Measurements from ENCODE around the gene MAP2K2.

The MAP2K2 gene

GRCh38 chr19:4061683-4062418 lies 62.1 kb downstream of the MAP2K2 start:
- Histone ChIP-seq H3K27ac (ENCODE audit: extremely low read depth, low read depth, low read length) (no peak overlapping the region; the same call in 1 of the 2 replicates), H3K4me3 (ENCODE audit: low read depth, low read length) (no peak overlapping the region), H3K9me3 (ENCODE audit: control insufficient read depth, insufficient read depth, low read depth, low read length) (no peaks in the 10 kb centered on the region), H3K36me3 (ENCODE audit: control insufficient read depth in 2 of 2, insufficient read depth in 1 of 2, low read length in 2 of 2) (peaks cover 0 to 21% of the 10 kb centered on the region in 2 experiments; a peak in 1 of 3 replicates), H3K4me1 (ENCODE audit: control insufficient read depth, insufficient read depth, low read length) (0 out of 2 replicates have a peak, but pooled peaks cover 4% of the 10 kb centered on the region)
- POLR2A ChIA-PET, result no interaction called here
- CTCF ChIA-PET, result no interaction called here
- TF ChIP-seq ZNF624 (tag by site-specific recombination; IDR thresholded peaks at IDR 0.05) (no peak), BCL11B (tag by site-specific recombination; IDR thresholded peaks at IDR 0.05; ENCODE audit: low read depth) (peak; percentile 55; the same call in 1 of the 2 replicates), KLF8 (tag by site-specific recombination; IDR thresholded peaks at IDR 0.05) (peak; percentile 64; the same call in 1 of the 2 replicates), SALL2 (tag by site-specific recombination; IDR thresholded peaks at IDR 0.05; ENCODE audit: borderline replicate concordance) (no peak), ZNF629 (tag by site-specific recombination; IDR thresholded peaks at IDR 0.05) (0 out of 2 replicates have a peak, but pooled peaks have one; percentile 13), ZNF433 (tag by site-specific recombination; IDR thresholded peaks at IDR 0.05; ENCODE audit: low read depth) (no peak), ZSCAN5A (tag by site-specific recombination; IDR thresholded peaks at IDR 0.05) (no peak), ZNF148 (tag by site-specific recombination; IDR thresholded peaks at IDR 0.05; ENCODE audit: borderline replicate concordance) (no peak), KLF17 (tag by site-specific recombination; IDR thresholded peaks at IDR 0.05) (0 out of 2 replicates have a peak, but pooled peaks have one; percentile 17), ZNF580 (tag by site-specific recombination; IDR thresholded peaks at IDR 0.05) (peak; percentile 96), ZSCAN18 (tag by site-specific recombination; IDR thresholded peaks at IDR 0.05) (no peak), ZNF555 (tag by site-specific recombination; conservative IDR thresholded peaks at IDR 0.05) (no peak), ZBTB8A (tag by site-specific recombination; IDR thresholded peaks at IDR 0.05) (peak; percentile 82), ZNF138 (tag by site-specific recombination; IDR thresholded peaks at IDR 0.05; ENCODE audit: borderline replicate concordance) (no peak), ZBTB26 (tag by site-specific recombination; optimal IDR thresholded peaks at IDR 0.05) (no peak), ZEB2 (tag by site-specific recombination; IDR thresholded peaks at IDR 0.05) (0 out of 2 replicates have a peak, but pooled peaks have one; percentile 53), ZNF391 (tag by site-specific recombination; IDR thresholded peaks at IDR 0.05; ENCODE audit: borderline replicate concordance, low read depth) (0 out of 2 replicates have a peak, but pooled peaks have one; percentile 24), ZBTB20 (tag by site-specific recombination; IDR thresholded peaks at IDR 0.05) (no peak), ZNF639 (tag by site-specific recombination; IDR thresholded peaks at IDR 0.05) (0 out of 2 replicates have a peak, but pooled peaks have one; percentile 47), ZNF10 (tag by site-specific recombination; IDR thresholded peaks at IDR 0.05) (0 out of 2 replicates have a peak, but pooled peaks have one; percentile 39), ELK4 (IDR thresholded peaks at IDR 0.05; ENCODE audit: borderline replicate concordance, low read depth, low read length) (no peak), PATZ1 (tag by site-specific recombination; IDR thresholded peaks at IDR 0.05) (peak; percentile 5; the same call in 1 of the 2 replicates)

All from HEK293 (cell line).